Inflammatory macrophage (primary cell): ENCODE data around the gene OR10Z1.
A peak's percentile ranks its signal among the peaks of the same experiment; 100 is the strongest.

ENCODE experiments used
- DNase-seq, 2 donors: peaks; one replicate each; pipeline ENCODE4 v3.0.0-alpha.2; 2020 to 2022
- total RNA-seq, 18 experiments: gene quantifications; one replicate each; lab custom pipeline; 2026; ENCODE audit warnings: mixed read lengths in 6 of 18, inconsistent platforms in 2 of 18; lab: John Stamatoyannopoulos, UW

Gene OR10Z1
- 0 to 0.16 (median 0.02) reads per million in 18 experiments for total RNA-seq

- no peak for DNase-seq
These were observed at the start of gene OR10Z1 for GRCh38 chr1:158604968-158605367. TSS of gene OR10Z1 (plus strand) at chr1:158605268. CDS start at chr1:158606439, 1,171 bp downstream.

DNA sequence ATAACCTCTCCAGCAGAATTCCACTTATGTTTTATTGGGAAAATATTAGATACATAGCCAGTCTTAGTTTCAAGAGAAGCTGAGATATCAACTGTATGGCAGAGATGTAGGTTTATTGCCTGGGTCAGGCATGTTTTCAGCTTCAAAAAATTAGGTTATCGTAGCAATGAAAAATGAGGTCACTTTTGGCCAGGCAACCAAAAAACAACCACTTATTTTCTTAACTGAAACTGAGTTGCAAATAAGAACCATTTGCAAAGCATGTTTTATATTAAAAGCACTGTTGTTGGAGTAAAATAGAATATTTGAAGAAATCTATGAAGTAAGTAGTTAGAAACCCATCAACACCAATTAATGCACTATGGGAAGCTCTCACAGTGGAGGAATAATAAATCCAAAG is 45.4 kb upstream of the OR10Z1 start:
- no peak for DNase-seq

- DNase-seq: peak in 1 of 2 donors; percentile 32
These were observed 41.2 kb upstream of the OR10Z1 start for GRCh38 chr1:158563853-158564252.

DNA sequence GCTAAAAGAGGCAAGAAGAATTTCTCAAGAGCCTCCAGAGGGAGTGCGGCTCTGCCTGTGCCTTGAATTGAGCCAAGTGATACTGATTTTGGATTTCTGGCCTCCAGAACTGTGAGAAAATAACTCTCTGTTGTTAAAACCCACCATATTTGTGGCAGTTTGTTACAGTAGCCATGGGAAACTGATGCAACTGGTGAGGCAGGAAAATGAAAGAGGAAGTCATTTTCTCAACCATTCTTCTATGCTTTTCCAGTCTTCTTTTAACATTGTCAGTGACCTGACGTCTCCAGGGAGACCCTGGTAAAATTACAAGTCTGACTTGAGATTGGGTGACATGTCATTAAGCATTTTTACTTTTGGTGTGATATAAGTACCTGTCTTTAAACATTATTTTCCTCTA is 40.5 kb upstream of the OR10Z1 start:
- peak; percentile 31 to 49 for DNase-seq

DNA sequence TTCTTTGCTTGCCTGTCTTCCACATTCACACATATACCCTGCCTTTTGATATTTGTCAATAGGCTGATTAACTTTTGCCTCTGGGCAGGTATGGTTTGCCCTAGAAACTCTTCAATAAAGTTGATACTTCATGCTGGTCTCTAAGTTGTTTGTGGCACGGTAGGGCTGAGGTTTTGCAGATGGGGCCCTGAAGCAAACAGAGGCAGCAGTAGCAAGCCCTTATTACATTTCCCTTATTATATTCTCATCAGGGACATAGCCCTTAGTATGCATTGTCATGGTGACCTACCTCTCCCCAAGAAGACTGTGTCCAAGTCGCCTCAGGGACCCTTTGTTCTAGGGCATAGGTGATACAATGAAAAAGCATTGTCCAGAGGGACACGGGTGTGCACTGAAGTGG is 34.6 kb upstream of the OR10Z1 start, which contains the start of gene OR6P1:
OR6P1 (minus strand) TSS at position 101 of the 400 bp plus-strand sequence. CDS start 6,976 bp downstream, outside the sequence.
- DNase-seq: no peak

DNA sequence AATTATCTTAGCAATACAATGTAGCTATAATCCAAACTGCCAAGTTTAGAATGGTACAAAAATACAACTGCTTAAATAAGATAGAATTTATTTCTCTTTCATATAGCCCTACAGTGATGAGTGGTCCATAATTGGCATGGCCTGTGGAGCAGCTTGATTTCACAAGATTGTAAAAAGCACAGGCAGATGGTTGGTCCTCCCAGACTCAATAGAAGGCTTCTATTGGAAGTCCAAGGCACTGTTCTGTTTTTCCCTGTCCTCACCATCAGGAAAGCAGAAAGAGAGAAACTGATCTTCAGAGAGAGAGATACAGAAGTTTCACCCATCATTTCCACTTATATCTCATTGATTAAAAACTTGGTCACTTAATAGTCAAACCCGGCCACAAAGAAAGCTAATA is 32.8 kb upstream of the OR10Z1 start:
- no peak for DNase-seq

- DNase-seq: no peak
These were observed 27.5 kb upstream of the OR10Z1 start for GRCh38 chr1:158577561-158577960.

GRCh38 chr1:158579733-158580132 is 25.3 kb upstream of the OR10Z1 start, which contains the start of gene OR10X1:
TSS of gene OR10X1 (minus strand) at chr1:158579899. CDS start at chr1:158579899, 0 bp downstream.
- DNase-seq: no peak

DNA sequence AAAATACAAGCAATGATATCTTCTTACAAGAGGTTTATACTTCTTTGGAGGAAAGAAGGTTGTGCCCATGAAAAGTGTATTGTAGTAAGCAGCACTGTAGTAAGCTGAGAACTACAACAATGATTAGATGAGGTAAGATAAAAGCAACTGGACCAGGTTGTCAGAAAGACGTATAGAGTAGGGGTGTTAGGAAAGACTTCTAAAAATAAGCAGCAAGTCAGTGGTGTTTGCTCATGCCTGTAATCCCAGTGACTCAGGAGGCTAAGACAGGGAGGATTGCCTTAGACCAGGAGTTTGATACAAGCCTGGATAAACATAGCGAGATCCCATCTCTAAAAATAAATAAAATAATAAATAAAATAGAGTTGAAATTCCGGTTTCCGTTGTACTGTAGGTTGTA is 21.1 kb upstream of the OR10Z1 start:
- no peak for DNase-seq

DNA sequence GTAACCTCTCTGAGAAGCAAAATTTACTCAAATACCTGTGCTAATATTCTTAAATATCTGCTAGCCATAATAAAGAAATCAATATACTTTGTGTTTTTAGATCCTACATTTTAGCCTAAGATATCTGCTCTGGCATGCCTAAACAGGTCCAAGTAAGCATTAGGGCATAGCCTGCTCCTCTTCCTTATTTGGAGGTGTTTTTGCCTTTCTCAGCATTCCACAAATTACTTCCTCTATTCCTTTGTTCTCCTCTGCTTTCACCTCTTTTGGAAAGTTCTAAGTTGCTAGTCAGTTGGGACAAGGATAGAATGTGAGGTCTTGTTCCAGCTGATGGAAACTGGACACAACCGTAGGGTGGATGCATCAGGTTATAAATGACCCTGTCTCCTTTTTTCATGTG is 18.1 kb upstream of the OR10Z1 start:
- no peak for DNase-seq

DNA sequence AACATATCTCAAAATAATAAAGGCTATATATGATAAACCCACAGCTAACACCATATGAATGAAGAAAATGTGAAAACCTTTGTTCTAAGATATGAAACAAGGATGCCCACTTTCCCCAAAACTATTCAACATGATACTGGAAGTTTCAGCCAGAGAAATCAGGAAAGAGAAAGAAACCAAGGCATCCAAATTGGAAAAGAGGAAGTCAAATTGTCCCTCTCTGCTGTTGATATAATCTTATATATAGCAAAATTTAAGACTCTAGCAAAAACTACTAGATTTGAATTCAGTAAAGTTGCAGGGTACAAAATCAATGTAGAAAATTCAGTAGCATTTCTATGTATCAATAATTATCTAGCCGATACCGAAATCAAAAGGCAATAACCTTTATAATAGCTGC is 4.3 kb upstream of the OR10Z1 start:
- no peak for DNase-seq

GRCh38 chr1:158607296-158607695 is 2.2 kb downstream of the OR10Z1 start:
- no peak for DNase-seq

DNA sequence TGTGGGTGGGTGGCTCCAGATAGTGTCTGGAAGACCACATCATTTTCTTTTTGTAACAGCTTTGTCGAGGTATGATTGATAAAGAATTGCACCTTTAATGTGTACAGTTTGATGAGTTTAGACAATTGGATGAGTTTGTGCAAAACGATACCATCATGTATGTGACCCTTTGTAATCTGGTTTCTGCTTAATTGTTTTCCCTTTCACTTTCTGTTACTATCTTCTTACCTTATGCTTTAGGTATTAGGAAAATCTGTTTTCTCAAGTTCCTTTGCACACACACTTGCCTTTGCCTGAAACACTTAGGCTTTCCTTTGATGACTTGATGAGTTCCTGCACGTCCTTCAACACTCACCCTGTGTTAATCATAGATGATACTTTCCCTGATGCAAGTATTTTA is 6.8 kb downstream of the OR10Z1 start:
- DNase-seq: no peak

DNA sequence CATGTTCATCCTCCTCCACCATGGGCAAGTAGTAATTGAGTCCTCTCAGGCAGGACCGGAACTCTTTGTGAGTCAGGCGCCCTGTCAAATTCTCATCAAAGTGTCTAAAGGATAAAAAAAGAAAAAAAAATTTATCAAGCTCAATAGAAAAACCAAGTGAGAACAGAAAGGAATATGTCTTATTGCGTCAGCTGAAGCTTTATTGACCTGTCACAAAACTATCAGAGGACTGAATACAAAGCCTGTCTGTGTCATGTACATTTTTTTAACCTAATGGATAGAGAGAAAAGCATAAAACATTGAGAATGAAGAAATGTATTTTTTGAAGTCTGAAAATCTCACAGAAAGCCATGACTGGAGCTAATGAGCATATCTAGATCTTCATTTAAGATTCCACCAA is 8.7 kb downstream of the OR10Z1 start:
- DNase-seq: no peak

DNA sequence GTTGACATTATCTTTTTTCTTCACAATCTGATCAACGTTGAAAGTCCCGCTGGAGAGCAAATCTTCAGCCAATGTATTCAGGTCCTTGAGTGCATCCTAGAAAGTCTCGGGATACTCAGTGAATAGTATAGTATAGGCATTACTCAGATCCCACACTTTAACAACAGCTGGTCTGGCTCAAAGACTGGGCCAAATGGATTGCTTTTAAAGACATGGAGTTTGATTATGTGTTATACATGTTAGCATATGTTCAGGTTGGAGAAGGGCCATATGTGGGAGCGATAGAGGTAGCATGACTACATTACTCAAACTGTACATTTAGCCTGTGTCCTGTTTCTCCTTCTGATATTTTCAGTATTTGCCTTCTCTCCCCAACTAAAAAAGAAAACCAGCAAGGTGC is 33.1 kb downstream of the OR10Z1 start:
- DNase-seq: no peak

DNA sequence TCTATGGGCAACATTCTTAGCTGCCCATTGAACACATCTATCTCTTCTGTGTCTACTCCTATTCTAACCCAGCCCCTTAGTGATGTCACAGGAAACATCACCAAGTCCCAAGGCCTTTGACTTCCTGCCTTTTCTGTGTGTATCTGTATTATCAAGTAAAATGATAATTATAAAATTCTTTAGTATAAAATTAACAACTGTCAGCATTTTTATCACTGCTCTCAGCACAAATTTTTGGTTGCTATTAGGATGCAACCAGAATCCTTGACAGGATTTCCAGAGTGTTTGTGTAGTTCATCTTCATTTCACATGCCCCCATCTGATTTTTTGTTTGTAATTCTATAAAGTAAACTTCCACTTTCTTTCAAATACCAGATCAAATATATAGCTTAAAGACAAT is 33.8 kb downstream of the OR10Z1 start:
- DNase-seq: no peak

DNA sequence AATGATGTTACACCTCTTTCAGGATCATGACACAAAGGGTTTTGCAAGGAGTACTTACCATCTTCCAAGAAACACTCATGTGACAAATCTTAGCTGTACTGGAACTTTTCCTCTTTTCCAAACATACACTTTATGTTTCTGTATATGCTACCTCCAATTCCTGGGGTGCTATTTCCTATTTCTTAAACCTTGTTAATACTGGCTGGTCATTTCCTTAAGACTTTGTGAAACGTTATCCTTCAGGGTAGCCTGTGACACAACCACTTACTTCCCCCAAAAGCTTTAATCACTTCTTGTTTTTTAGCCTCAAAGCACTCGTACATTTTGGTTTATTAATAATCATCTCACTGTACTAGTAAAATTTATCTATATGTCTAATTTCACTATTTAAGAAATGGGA is 39.4 kb downstream of the OR10Z1 start:
- peak; percentile 72 to 90 for DNase-seq

DNA sequence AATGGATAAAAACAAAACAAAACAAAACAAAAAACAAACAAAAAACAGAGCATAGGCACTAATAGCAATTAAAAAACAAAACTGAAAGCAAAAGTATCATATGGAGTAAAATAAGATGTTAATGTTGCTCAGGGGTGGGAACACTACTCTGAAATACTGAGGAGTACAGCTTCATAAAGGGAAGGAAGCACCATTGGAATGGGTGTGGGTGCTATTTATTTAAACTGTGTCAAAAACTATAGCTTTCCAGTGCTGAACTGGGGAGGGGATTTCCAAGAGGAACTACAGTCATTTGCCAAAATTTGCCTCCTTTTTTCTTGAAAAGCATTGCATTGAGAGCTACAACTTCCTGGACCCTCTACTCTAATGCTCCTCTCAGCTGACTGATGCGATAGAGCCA is 41.4 kb downstream of the OR10Z1 start:
- peak; percentile 60 to 65 for DNase-seq

DNA sequence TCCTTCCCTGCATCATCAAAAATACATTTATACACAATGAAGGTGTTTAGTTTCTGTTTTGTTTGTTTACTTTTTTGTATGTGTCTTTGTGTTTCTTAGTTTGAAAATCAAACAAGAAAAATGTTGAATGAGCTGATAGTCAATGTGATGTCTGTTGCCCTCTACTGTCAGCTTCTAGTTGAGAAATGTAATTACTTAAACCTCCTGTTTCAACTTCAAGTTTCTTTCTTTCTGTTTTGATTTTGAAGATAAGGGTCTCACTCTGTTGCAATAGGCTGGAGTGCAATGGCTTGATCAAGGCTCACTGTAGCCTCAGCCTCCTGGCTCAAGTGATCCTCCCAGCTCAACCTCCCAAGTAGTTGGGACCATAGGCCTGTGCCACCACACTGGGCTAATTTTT is 44.0 kb downstream of the OR10Z1 start:
- DNase-seq: no peak

DNA sequence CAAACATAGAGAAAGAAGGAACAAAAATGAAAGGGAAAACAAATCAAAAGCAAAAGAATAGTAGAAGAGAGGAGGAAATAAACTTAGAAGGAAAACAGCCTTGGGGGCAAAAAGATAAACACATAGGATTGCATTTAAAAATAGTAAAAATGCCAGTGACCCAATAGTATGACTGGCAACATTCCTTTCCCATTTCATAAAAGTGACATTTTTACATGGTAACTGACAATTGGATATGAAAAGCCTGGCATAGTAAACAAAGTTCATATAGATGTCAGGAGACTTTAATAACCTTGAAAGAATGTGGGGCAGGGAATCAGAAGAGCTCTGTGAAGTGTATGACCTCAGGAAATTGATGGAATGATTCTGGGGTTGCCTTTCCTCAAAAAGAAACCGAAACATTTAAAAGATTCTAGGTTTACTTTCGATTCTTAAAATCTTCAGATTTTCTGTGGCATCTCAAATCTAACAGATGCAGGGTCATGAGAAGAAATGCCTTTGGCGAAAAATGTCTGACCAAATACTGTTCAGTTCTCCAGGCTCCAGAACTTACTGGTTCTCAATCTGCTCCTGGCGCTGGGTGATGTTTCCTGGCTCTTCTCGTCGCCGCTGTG is 47.8 kb downstream of the OR10Z1 start:
- DNase-seq: no peak

DNA sequence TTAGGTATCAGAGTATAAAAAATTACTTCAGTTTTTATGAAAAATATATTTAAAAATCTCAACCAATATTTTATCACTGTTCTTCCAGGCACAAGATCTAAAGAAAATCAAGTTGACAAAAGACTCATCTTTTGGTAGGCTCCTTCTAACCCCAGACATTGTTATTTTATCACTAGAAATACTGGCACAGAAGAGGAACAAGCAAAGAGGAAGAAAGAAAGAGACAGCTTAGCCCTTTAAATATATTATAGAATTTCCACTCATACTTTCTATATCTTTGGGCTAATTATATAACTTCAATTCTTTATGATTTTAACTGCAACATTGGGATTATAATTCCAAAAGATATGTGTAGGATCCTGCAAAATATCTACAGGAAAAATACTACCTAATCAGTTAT is 49.0 kb downstream of the OR10Z1 start:
- DNase-seq: peak in 1 of 2 donors; percentile 15

GRCh38 chr1:158654571-158654970 is 49.5 kb downstream of the OR10Z1 start:
- peak; percentile 26 to 44 for DNase-seq
